ENCODE results near the gene ZC3H4. TPM values are rescaled to one million over a fixed set of nuclear protein-coding genes. Genes with fewer than 3 reads are reported as not detected.

The ZC3H4 gene
- total and polyA plus RNA-seq, 10 of the 15 experiments (the other 5 are each of a cell fraction or from before 2014, with no cell fraction given), result 5.1 to 86.3 (median 15.5) TPM

- CTCF ChIA-PET, result interaction anchor here (0.7 to 1.0 kb wide), 3 partner anchors 13 to 134 kb away, joined by 3 to 4 read pairs (median 3); no protein-coding TSS in a partner anchor
- DNase-seq (ENCODE audit: low read depth, low spot score) (no peak), FAIRE-seq (no peak), ATAC-seq (no peak)
- Histone ChIP-seq H3K9me3 (replicated peaks; ENCODE audit: control insufficient read depth, insufficient read depth, low read length) (no peaks in the 10 kb centered on the region), H4K20me1 (ENCODE audit: control insufficient read depth, insufficient read depth) (no peaks in the 10 kb centered on the region), H3K9ac (ENCODE audit: control insufficient read depth, insufficient read depth, low read length) (peak overlapping the region; percentile 100), H3K4me1 (ENCODE audit: control insufficient read depth, insufficient read depth, low read length) (peaks cover 11% of the 10 kb centered on the region), H2AFZ (ENCODE audit: control insufficient read depth, low read depth, low read length) (no peak overlapping the region), H3K79me2 (ENCODE audit: control insufficient read depth, insufficient read depth, low read length) (peaks cover 80% of the 10 kb centered on the region), H3K27ac (ENCODE audit: control insufficient read depth, insufficient read depth) (peak overlapping the region; percentile 99), H3K4me3 (peak overlapping the region; percentile 98), H3K4me2 (ENCODE audit: control insufficient read depth, insufficient read depth) (peak overlapping the region; percentile 77), H3K27me3 (replicated peaks in 1 of 2; ENCODE audit: control insufficient read depth in 2 of 2, insufficient read depth in 2 of 2, low read length in 1 of 2) (no peaks in the 10 kb centered on the region), H3K36me3 (ENCODE audit: control insufficient read depth in 2 of 2, insufficient read depth in 2 of 2, low read length in 1 of 2) (peaks cover 0 to 4% of the 10 kb centered on the region in 2 experiments; a peak in 2 of 4 replicates)
- intact Hi-C loops (cut with micrococcal nuclease; ENCODE audit: unreplicated experiment), result loop anchor here (10.0 kb wide), 1 partner anchor 255 kb away; the partner anchor contains the start of gene AP2S1
- RAD21 ChIA-PET (ENCODE audit: unreplicated experiment), result no interaction called here
- no TSS peak for BruUV-seq (replicated peaks)
- SMC1A ChIA-PET (ENCODE audit: uncharacterized antibody, unreplicated experiment), result interaction anchor here (0.7 to 1.9 kb wide), 6 partner anchors 10 to 101 kb away, joined by 3 to 6 read pairs (median 3); partner anchors contain the start of gene SAE1
- POLR2A ChIA-PET, result interaction anchor here (0.6 to 1.0 kb wide), 5 partner anchors 11 to 1858 kb away, joined by 3 to 7 read pairs (median 3); no protein-coding TSS in a partner anchor
- WGBS (ENCODE audit: insufficient coverage, insufficient replicate concordance, low lambda C conversion rate, missing lambda C conversion rate), result 3% methylated on average over 15 of the region's 15 CpGs
- in situ Hi-C loops (cut with MboI), result no loop called here
- TF ChIP-seq, protein P1, sequence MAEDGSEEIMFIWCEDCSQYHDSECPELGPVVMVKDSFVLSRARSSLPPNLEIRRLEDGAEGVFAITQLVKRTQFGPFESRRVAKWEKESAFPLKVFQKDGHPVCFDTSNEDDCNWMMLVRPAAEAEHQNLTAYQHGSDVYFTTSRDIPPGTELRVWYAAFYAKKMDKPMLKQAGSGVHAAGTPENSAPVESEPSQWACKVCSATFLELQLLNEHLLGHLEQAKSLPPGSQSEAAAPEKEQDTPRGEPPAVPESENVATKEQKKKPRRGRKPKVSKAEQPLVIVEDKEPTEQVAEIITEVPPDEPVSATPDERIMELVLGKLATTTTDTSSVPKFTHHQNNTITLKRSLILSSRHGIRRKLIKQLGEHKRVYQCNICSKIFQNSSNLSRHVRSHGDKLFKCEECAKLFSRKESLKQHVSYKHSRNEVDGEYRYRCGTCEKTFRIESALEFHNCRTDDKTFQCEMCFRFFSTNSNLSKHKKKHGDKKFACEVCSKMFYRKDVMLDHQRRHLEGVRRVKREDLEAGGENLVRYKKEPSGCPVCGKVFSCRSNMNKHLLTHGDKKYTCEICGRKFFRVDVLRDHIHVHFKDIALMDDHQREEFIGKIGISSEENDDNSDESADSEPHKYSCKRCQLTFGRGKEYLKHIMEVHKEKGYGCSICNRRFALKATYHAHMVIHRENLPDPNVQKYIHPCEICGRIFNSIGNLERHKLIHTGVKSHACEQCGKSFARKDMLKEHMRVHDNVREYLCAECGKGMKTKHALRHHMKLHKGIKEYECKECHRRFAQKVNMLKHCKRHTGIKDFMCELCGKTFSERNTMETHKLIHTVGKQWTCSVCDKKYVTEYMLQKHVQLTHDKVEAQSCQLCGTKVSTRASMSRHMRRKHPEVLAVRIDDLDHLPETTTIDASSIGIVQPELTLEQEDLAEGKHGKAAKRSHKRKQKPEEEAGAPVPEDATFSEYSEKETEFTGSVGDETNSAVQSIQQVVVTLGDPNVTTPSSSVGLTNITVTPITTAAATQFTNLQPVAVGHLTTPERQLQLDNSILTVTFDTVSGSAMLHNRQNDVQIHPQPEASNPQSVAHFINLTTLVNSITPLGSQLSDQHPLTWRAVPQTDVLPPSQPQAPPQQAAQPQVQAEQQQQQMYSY (CRISPR knock-in tag; IDR thresholded peaks at IDR 0.05), result no peak
- TF ChIP-seq BHLHE40 (IDR thresholded peaks at IDR 0.05; ENCODE audit: borderline replicate concordance in 1 of 2, low read depth in 2 of 2, low read length in 1 of 2) (peak in 1 of 2 experiments; percentile 17; a peak in 1 of 4 replicates), PBX3 (IDR thresholded peaks at IDR 0.05; ENCODE audit: insufficient replicate concordance, low read depth, low read length) (no peak), NR2F1 (conservative IDR thresholded peaks at IDR 0.05) (no peak), TAF1 (IDR thresholded peaks at IDR 0.05; ENCODE audit: borderline replicate concordance, low read depth, low read length) (peak; percentile 37; the same call in 1 of the 2 replicates), KDM1A (IDR thresholded peaks at IDR 0.05; ENCODE audit: borderline replicate concordance) (no peak), POLR2A (IDR thresholded peaks at IDR 0.05; ENCODE audit: low read depth, low read length) (peak; percentile 83), SRF (IDR thresholded peaks at IDR 0.05; ENCODE audit: low read depth in 2 of 2, low read length in 2 of 2) (no peak), MEF2B (IDR thresholded peaks at IDR 0.05; ENCODE audit: partially characterized antibody, poor library complexity, severe bottlenecking) (peak; percentile 10), WRNIP1 (IDR thresholded peaks at IDR 0.05; ENCODE audit: borderline replicate concordance, low read depth, low read length) (no peak), ETV6 (conservative IDR thresholded peaks at IDR 0.05 in 1 of 2, IDR thresholded peaks at IDR 0.05 in 1 of 2; ENCODE audit: borderline replicate concordance in 1 of 2, low read depth in 1 of 2) (no peak), JUND (IDR thresholded peaks at IDR 0.05; ENCODE audit: low read depth, low read length) (no peak), RB1 (IDR thresholded peaks at IDR 0.05; ENCODE audit: borderline replicate concordance) (no peak)
- TF ChIP-seq, protein P2, sequence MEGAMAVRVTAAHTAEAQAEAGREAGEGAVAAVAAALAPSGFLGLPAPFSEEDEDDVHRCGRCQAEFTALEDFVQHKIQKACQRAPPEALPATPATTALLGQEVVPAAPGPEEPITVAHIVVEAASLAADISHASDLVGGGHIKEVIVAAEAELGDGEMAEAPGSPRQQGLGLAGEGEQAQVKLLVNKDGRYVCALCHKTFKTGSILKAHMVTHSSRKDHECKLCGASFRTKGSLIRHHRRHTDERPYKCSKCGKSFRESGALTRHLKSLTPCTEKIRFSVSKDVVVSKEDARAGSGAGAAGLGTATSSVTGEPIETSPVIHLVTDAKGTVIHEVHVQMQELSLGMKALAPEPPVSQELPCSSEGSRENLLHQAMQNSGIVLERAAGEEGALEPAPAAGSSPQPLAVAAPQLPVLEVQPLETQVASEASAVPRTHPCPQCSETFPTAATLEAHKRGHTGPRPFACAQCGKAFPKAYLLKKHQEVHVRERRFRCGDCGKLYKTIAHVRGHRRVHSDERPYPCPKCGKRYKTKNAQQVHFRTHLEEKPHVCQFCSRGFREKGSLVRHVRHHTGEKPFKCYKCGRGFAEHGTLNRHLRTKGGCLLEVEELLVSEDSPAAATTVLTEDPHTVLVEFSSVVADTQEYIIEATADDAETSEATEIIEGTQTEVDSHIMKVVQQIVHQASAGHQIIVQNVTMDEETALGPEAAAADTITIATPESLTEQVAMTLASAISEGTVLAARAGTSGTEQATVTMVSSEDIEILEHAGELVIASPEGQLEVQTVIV (IDR thresholded peaks at IDR 0.05; ENCODE audit: borderline replicate concordance, partially characterized antibody), result no peak
Observed at GRCh38 chr19:47109541-47110375, 3.8 kb downstream of the ZC3H4 start.

Measured in GM12878 (cell line).